Muscle layer of colon (tissue), 2 donors: ENCODE data around the gene VMP1.

Source experiments
- H3K27ac ChIP-seq: one replicate; pipeline ENCODE4 v1.7.0; 2013; ENCODE audit warnings: low read depth, mild to moderate bottlenecking, low read length, moderate library complexity
- H3K27me3 ChIP-seq, 2 donors: one replicate each; pipeline ENCODE4 v1.7.0; 2013; ENCODE audit warnings: low read length in 2 of 2, mild to moderate bottlenecking in 2 of 2; ENCODE audit not compliant: insufficient read depth in 2 of 2, control insufficient read depth in 1 of 2
- H3K36me3 ChIP-seq: one replicate; pipeline ENCODE4 v1.7.0; 2013; ENCODE audit warnings: mild to moderate bottlenecking, low read length; ENCODE audit not compliant: insufficient read depth
- H3K4me1 ChIP-seq: one replicate; pipeline ENCODE4 v1.7.0; 2013; ENCODE audit warnings: mild to moderate bottlenecking, low read length; ENCODE audit not compliant: insufficient read depth
- H3K4me3 ChIP-seq, 2 donors: one replicate each; pipeline ENCODE4 v1.7.0; 2013; ENCODE audit warnings: low read length in 2 of 2, low read depth in 1 of 2, mild to moderate bottlenecking in 1 of 2, moderate library complexity in 1 of 2
- H3K9ac ChIP-seq: one replicate; pipeline ENCODE4 v1.7.0; 2013; ENCODE audit warnings: low read length
- H3K9me3 ChIP-seq: one replicate; pipeline ENCODE4 v1.7.0; 2013; ENCODE audit warnings: mild to moderate bottlenecking, low read length
- donor health status: abdominal sarcoma.
- donor health status: Adenocarcinoma of cecum.

VMP1 gene

GRCh38 chr17:59890720-59891119 is 183.3 kb downstream of the VMP1 start:
- no peak overlapping the region for H3K4me3 ChIP-seq
- H3K27me3 ChIP-seq = no peaks in the 10 kb centered on the region
- H3K27ac ChIP-seq = no peak overlapping the region
- H3K9ac ChIP-seq = no peak overlapping the region
- no peaks in the 10 kb centered on the region for H3K36me3 ChIP-seq
- no peaks in the 10 kb centered on the region for H3K9me3 ChIP-seq
- H3K4me1 ChIP-seq = peaks cover 20% of the 10 kb centered on the region
